Mesothelial cell of epicardium (in vitro differentiated cells): ENCODE results near the gene PRKAR1B. TPM values are rescaled to one million over a fixed set of nuclear protein-coding genes. Genes with fewer than 3 reads are reported as not detected.

Experiments
- DNase-seq, 2 experiments: peaks; one replicate each; pipeline ENCODE4 v3.0.0; 2021; ENCODE audit warnings: low spot score in 2 of 2; ENCODE audit not compliant: unreplicated experiment in 2 of 2
- H3K27ac Mint-ChIP-seq: 2 replicates; pipeline ENCODE4 v1.8.0; 2021; ENCODE audit warnings: mixed read lengths
- H3K27me3 Mint-ChIP-seq: 2 replicates; pipeline ENCODE4 v1.8.0; 2021; ENCODE audit warnings: low read depth, mixed read lengths
- H3K36me3 Mint-ChIP-seq: 2 replicates; pipeline ENCODE4 v1.8.0; 2021; ENCODE audit warnings: mixed read lengths
- H3K4me1 Mint-ChIP-seq: 2 replicates; pipeline ENCODE4 v1.8.0; 2021; ENCODE audit warnings: mixed read lengths
- H3K4me3 Mint-ChIP-seq: 2 replicates; pipeline ENCODE4 v1.8.0; 2021; ENCODE audit warnings: mild to moderate bottlenecking, moderate library complexity, mixed read lengths
- H3K9me3 Mint-ChIP-seq: 2 replicates; pipeline ENCODE4 v1.8.0; 2021; ENCODE audit warnings: mixed read lengths
- CTCF ChIP-seq: fragments of 200-600 bp; sonication (generic); IDR thresholded peaks from one replicate; pipeline ENCODE4 v1.5.0; 2021; ENCODE audit warnings: antibody characterized with exemption; ENCODE audit not compliant: unreplicated experiment
- total RNA-seq: library from RNA; stranded (reverse); gene quantifications from 3 replicates; pipeline ENCODE4 v1.2.1, GENCODE V29; 2021

PRKAR1B gene
- total RNA-seq, 1 donor from 2014 or later: 50.6 TPM

GRCh38 chr7:711093-711921, 15.8 kb downstream of the PRKAR1B start:
- H3K9me3 Mint-ChIP-seq: no peaks in the 10 kb centered on the region
- H3K4me1 Mint-ChIP-seq: peaks cover 13% of the 10 kb centered on the region
- TF ChIP-seq CTCF: no peak
- H3K4me3 Mint-ChIP-seq: peak overlapping the region; percentile 68
- H3K36me3 Mint-ChIP-seq: peaks cover 22% of the 10 kb centered on the region
- DNase-seq: peak in 1 of 2 experiments; percentile 34
- no peak overlapping the region for H3K27ac Mint-ChIP-seq
- H3K27me3 Mint-ChIP-seq: no peaks in the 10 kb centered on the region

- Mint-ChIP-seq H3K9me3 (no peaks in the 10 kb centered on the region), H3K27ac (no peak overlapping the region), H3K4me3 (peak overlapping the region; percentile 49), H3K36me3 (peaks cover 23% of the 10 kb centered on the region), H3K4me1 (peaks cover 15% of the 10 kb centered on the region), H3K27me3 (no peaks in the 10 kb centered on the region)
- TF ChIP-seq CTCF: no peak
- peak in 1 of 2 experiments; percentile 27 for DNase-seq
Observed at GRCh38 chr7:710161-710560, 16.9 kb downstream of the PRKAR1B start.

- H3K27me3 Mint-ChIP-seq: no peaks in the 10 kb centered on the region
- H3K9me3 Mint-ChIP-seq: peaks cover 12% of the 10 kb centered on the region
- TF ChIP-seq CTCF: no peak
- H3K4me3 Mint-ChIP-seq: no peak overlapping the region
- peaks cover 34% of the 10 kb centered on the region for H3K36me3 Mint-ChIP-seq
- no peak overlapping the region for H3K27ac Mint-ChIP-seq
- H3K4me1 Mint-ChIP-seq: peaks cover 9% of the 10 kb centered on the region
- DNase-seq: no peak
Observed at GRCh38 chr7:707296-708000, 19.6 kb downstream of the PRKAR1B start.

- no peak for TF ChIP-seq CTCF
- H3K27ac Mint-ChIP-seq: no peak overlapping the region
- no peak for DNase-seq
- H3K36me3 Mint-ChIP-seq: peaks cover 40% of the 10 kb centered on the region
- no peak overlapping the region for H3K4me3 Mint-ChIP-seq
- H3K4me1 Mint-ChIP-seq: peaks cover 9% of the 10 kb centered on the region
- no peaks in the 10 kb centered on the region for H3K27me3 Mint-ChIP-seq
- H3K9me3 Mint-ChIP-seq: peaks cover 16% of the 10 kb centered on the region
Observed at GRCh38 chr7:706721-707120, 20.4 kb downstream of the PRKAR1B start.

GRCh38 chr7:703049-703448, 24.0 kb downstream of the PRKAR1B start:
- no peak for TF ChIP-seq CTCF
- H3K27me3 Mint-ChIP-seq: no peaks in the 10 kb centered on the region
- no peak overlapping the region for H3K4me3 Mint-ChIP-seq
- H3K27ac Mint-ChIP-seq: no peak overlapping the region
- peaks cover 48% of the 10 kb centered on the region for H3K36me3 Mint-ChIP-seq
- no peak for DNase-seq
- peaks cover 11% of the 10 kb centered on the region for H3K4me1 Mint-ChIP-seq
- peaks cover 21% of the 10 kb centered on the region for H3K9me3 Mint-ChIP-seq
